Stimulated activated CD8-positive, alpha-beta memory T cell treated with anti-CD3 and anti-CD28 coated beads, Interleukin-7, amount 100 ng/mL, for 1 hour (primary cell): ENCODE data around the gene SETD1B.

ENCODE experiments used
- DNase-seq, 2 donors: peaks; one replicate each; pipeline ENCODE4 v3.0.0-alpha.2; 2020; ENCODE audit warnings: low read depth in 2 of 2

SETD1B gene

DNA sequence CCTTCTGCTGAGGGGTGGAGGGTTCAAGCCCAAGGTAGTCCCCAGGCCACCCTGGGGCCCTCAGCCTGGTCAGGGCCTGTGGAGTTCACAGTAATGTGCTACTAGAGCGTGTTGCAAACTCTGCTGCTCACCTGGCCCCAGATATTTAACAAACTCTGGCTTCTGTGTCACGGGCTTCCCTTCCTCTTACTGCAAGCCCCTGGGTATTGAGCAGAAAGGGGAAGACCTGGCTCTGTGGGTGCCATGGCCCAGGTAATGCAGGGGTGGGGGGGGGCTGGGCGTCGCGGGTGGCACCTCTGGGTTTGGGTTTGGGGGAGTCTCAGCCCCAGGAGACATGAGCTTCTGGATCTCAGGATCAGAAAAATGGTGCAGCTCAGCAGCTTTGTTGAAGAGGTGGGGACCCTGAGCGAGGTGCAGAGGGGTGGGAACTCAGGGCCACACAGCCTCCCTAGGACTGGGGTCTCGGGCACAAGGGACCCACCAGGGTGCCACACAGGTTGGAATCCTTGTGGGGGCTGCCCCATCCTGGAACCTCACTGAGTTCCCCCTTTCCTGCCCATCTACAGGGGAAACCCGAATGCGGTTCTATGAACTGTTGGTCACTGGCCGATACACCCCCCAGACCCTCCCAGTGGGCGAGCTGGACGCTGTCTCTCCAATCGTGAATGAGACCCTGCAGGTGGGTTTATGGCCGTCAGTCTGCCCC, 4.0 kb downstream of the SETD1B start:
- DNase-seq, result no peak

DNA sequence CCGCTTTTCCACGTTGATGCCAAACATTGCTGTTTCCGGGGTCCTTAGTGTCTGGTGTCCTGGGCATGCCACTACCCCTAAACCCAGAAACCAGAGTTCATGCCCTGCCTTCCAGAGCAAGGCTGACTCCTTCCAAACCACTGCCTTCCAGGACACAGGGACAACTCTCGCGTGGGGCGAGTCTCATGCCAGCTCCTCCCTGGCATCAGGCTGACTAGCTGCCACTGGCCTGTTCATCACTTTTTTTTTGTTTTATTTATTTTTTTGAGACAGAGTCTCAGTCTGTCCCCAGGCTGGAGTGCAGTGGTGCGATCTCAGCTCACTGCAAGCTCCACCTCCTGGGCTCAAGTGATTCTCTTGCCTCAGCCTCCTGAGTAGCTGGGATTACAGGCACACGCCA, 4.8 kb downstream of the SETD1B start:
- DNase-seq, result no peak

DNA sequence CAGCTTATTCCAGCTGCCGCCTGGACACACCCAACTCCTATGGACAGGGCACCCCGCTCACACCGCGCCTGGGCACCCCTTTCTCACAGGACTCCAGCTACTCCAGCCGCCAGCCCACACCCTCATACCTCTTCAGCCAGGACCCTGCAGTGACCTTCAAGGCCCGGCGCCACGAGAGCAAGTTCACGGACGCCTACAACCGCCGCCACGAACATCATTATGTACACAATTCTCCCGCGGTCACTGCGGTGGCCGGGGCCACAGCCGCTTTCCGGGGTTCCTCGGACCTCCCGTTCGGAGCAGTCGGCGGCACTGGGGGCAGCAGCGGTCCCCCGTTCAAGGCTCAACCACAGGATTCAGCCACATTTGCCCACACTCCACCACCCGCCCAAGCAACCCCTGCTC, 5.9 kb downstream of the SETD1B start:
- no peak for DNase-seq

GRCh38 chr12:121810234-121810817, 6.5 kb downstream of the SETD1B start:
- DNase-seq, result no peak

- DNase-seq, result no peak
Measured at GRCh38 chr12:121810833-121811433, 7.1 kb downstream of the SETD1B start.

DNA sequence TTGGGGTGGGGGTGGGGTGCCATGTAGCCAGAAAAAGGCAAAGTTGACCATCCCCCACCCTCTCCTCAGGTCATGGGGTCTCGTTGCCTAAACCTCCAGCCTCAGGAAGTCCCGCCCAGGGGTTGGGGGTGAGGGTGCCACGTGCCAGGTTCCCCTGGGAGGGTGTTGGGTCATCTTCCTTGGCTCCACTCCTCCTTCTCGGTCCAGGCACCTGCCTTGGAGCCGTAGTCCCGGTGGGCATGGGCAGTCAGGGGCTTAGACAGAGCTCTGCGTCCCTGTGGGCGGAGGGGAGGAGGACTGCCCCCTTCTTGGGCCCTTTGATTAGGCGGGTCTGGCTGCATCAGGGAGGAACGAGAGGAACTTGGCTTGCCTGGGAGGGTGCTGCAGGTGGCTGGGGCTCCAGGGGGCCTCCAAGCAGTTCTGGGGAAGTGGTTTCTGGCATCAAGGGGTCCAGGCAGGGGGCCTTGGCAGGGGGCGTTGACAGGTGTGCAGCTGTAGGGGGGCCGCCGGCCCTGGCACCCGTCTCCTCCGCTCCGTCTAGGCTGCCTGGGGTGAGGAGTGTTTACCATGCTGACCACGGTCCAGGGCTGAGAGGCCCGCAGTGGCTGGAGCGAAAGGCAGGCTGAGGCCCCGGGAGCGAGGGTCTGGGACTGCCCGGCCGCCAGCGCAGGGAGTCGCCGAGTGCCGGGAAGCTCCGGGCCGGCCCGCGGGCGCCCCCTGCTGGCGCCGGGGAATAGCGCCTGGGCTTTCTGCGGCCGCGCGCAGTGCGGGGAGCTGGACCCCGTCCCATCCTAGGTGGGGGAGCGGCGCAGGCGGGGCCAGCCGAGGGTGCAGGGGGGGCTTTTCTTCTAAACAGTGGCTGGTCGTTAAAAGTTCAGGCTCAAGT, 7.9 kb downstream of the SETD1B start:
- no peak for DNase-seq

- no peak for DNase-seq
Measured at GRCh38 chr12:121812320-121812871, 8.6 kb downstream of the SETD1B start.

DNA sequence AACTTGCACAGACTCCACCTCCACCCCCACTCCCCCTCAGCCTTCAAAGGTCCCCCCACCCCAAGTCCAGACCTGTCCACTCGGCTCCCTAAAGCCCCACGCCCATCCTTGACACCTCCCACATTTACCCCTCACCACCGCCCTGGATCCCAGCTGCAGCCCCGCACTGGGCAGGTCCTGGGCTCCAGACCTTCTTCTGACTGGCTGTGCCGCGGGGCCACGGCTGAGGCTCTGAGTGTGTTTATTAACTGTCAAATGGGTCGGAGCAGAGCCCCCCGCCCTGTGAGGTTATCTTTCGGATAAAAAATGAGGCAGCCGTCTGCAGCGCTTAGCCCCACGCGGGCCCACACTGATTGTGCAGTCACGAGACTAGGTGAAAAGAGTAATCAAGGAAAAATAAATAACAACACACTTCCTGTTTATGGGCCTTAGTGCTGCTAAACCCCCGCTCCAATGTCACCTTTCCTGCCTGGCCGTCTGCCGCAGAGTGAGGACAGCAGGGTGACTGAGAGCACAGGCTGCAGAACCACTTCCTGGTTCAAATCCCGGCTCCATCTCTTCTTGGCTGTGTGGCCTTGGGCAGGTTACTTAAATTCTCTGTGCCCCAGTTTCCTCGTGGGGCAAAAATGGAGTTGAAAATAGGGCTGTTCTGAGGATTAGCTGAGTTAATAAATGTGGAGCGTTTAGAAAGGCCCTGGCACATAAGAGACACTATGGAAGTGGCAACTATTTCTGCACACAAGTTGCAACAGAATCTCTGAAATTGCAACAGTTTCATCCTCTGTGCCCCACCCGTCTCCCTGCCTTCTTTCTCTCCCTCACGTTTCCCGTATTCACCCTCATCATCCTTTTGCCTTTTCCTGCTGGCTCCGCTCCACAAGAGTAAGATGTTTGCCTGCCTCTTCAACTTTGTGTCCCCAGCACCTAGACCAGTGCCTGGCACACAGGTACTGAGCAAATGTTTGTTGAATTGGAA, 9.4 kb downstream of the SETD1B start:
- no peak for DNase-seq

- DNase-seq, result no peak
Measured at GRCh38 chr12:121813951-121814350, 10.1 kb downstream of the SETD1B start.

GRCh38 chr12:121814429-121815119, 10.8 kb downstream of the SETD1B start:
- no peak for DNase-seq

GRCh38 chr12:121815263-121815662, 11.5 kb downstream of the SETD1B start:
- no peak for DNase-seq

DNA sequence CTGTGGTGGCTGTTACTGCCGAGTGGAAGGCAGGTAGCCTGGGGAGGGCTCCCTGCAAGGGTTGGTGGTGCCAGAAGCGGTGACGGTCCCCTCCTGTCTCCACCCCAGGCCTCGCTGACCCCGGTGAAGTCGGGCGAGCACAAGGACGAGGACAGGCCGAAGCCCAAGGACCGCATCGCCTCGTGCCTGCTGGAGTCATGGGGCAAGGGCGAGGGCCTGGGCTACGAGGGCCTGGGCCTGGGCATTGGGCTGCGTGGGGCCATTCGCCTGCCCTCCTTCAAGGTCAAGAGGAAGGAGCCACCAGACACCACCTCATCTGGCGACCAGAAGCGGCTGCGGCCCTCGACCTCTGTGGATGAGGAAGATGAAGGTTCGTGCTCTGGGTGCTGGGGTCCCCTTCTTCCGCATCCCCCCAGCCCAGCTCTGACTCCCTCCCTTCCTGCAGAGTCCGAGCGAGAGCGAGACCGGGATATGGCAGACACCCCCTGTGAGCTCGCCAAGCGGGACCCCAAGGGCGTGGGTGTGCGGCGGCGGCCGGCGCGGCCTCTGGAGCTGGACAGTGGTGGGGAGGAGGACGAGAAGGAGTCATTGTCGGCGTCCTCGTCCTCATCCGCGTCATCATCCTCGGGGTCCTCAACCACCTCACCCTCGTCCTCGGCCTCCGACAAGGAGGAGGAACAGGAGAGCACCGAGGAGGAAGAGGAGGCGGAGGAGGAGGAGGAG, 13.3 kb downstream of the SETD1B start:
- DNase-seq, result no peak

DNA sequence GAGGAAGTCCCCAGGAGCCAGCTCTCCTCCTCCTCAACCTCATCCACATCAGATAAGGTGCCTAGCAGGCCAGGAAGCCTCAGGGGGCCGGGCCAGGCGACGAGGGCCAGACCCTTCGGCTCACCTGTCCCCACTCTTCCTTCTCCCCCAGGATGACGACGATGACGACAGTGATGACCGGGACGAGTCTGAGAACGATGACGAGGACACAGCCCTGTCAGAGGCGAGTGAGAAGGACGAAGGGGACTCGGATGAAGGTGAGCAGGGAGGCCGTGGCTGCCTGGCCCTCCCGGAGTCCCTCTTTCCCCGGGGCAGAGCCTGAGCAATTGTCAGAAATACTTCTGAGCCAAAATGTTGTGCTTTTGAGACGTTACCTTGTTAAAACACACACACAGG, 13.8 kb downstream of the SETD1B start:
- no peak for DNase-seq

GRCh38 chr12:121819212-121819949, 15.6 kb downstream of the SETD1B start:
- DNase-seq, result no peak

DNA sequence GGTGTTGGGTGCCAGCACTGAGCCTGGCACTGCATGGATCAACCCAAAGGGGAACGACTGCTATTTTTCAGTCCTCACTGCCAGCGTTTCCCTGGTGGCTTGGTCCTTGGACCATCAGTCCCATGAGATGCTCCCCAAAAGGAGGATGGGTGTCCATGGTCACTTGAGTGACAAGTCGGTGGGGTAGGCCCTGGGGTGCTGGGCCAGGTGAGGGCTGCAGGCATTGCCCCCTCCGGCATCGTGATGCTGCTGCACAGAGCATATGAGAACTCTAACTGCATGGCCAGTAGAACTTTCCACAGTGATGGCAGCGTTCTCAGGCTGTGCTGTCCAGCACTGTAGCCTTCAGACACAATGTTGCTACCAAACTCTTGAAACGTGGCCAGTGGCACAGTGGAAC, 16.2 kb downstream of the SETD1B start:
- DNase-seq, result no peak

DNA sequence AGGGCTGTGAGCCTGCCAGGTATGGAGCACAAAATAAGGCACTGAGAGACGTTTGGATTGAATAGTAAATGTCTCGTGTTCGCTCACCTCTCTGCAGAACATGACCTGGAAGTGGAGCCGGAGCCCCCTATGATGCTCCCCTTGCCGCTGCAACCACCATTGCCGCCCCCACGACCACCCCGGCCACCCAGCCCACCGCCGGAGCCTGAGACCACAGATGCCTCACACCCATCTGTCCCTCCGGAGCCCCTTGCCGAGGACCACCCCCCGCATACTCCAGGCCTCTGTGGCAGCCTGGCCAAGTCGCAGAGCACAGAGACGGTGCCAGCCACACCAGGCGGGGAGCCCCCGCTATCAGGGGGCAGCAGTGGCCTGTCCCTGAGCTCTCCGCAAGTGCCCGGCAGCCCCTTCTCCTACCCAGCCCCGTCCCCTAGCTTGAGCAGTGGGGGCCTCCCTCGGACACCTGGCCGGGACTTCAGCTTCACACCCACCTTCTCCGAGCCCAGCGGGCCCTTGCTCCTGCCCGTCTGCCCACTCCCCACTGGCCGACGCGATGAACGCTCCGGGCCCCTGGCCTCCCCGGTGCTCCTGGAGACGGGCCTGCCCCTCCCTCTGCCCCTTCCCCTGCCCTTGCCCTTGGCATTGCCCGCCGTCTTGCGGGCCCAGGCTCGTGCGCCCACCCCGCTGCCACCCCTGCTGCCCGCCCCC, 18.7 kb downstream of the SETD1B start:
- no peak for DNase-seq

DNA sequence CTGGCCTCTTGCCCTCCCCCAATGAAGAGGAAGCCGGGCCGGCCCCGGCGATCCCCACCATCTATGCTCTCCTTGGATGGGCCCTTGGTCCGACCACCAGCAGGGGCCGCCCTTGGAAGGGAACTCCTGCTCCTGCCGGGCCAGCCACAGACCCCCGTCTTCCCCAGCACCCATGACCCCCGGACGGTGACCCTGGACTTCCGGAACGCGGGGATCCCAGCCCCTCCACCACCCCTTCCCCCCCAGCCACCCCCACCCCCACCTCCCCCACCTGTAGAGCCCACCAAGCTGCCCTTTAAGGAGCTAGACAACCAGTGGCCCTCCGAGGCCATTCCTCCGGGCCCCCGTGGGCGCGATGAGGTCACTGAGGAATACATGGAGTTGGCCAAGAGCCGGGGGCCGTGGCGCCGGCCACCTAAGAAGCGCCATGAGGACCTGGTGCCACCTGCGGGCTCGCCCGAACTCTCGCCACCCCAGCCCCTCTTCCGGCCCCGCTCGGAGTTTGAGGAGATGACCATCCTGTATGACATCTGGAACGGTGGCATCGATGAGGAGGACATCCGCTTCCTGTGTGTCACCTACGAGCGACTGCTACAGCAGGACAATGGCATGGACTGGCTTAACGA, 19.4 kb downstream of the SETD1B start:
- DNase-seq, result no peak

DNA sequence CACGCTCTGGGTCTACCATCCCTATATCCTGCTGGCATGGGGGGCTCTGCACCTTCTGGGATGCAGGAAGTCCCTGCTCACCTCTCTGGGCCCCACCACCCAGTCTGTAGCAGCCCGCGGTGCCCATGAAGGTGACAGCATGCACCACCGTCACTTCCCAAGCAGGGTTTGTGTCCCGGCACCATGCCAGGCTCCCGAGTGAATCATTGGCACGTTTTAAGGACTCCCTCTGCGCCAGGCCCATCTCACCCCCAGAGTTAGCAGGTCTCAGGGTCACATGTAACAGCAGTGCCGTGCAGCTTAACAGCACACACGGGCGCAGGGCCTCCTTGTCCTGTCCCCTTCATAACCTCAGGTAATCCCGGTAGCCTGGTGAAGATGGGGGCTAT, 19.9 kb downstream of the SETD1B start:
- DNase-seq, result no peak
